BJ (cell line): Measurements from ENCODE around the gene TRH. TPM values are rescaled to one million over a fixed set of nuclear protein-coding genes. Genes with fewer than 3 reads are reported as not detected.

Experiments used
- CTCF ChIA-PET: fragments of 350-600 bp; formaldehyde crosslinking; extraction: SDS; loops from one replicate; lab custom pipeline; 2021; ENCODE audit warnings: antibody characterized with exemption, inconsistent platforms; lab: Yijun Ruan, JAX
- POLR2A ChIA-PET: fragments of 300-600 bp; sonication (Branson Sonifier 250); formaldehyde crosslinking; extraction: SDS; loops from one replicate; lab custom pipeline; 2021; ENCODE audit warnings: antibody characterized with exemption; lab: Charles Lee
- DNase-seq: peaks from one replicate; pipeline ENCODE4 v3.0.0-alpha.2; 2011; ENCODE audit warnings: low read depth
- H3K27me3 ChIP-seq: 2 replicates; pipeline ENCODE4 v1.6.0; 2011; ENCODE audit warnings: low read length; ENCODE audit not compliant: control insufficient read depth, insufficient read depth
- H3K36me3 ChIP-seq: 2 replicates; pipeline ENCODE4 v1.5.1; 2011; ENCODE audit warnings: low read length; ENCODE audit not compliant: control insufficient read depth, insufficient read depth
- H3K4me3 ChIP-seq: 2 replicates; pipeline ENCODE4 v1.5.1; 2011; ENCODE audit warnings: low read depth, mild to moderate bottlenecking, control low read depth, low read length
- CTCF ChIP-seq: IDR thresholded peaks from 2 replicates; pipeline ENCODE4 v1.5.1; 2011; ENCODE audit warnings: low read depth, mild to moderate bottlenecking, control low read depth, inconsistent platforms, low read length, moderate library complexity; ENCODE audit not compliant: insufficient read depth
- polyA plus RNA-seq: library from polyadenylated mRNA; depleted of rRNA; stranded (reverse); fragments of >200 nt; gene quantifications from 2 replicates; pipeline ENCODE4 v1.2.3, GENCODE V29; 2011

The TRH gene
- polyA plus RNA-seq, 1 experiment, result not detected

GRCh38 chr3:129974833-129975704 lies 549 bp downstream of the TRH start:
- POLR2A ChIA-PET, result no interaction called here
- CTCF ChIA-PET, result interaction anchor here (0.8 to 1.2 kb wide), 5 partner anchors 13 to 592 kb away, joined by 3 to 6 read pairs (median 3); no protein-coding TSS in a partner anchor

GRCh38 chr3:129975705-129976048 lies 1.2 kb downstream of the TRH start:
- CTCF ChIA-PET, result interaction anchor here (1.2 kb wide), 1 partner anchor 33 kb away, joined by 6 read pairs; no protein-coding TSS in a partner anchor
- no peak overlapping the region for H3K4me3 ChIP-seq
- DNase-seq, result no peak
- peaks cover 61% of the 10 kb centered on the region for H3K27me3 ChIP-seq
- no peaks in the 10 kb centered on the region for H3K36me3 ChIP-seq
- POLR2A ChIA-PET, result no interaction called here
- TF ChIP-seq CTCF, result no peak

More at GRCh38 chr3:129974833-129975704, 549 bp downstream of the TRH start:
- DNase-seq, result no peak
- Histone ChIP-seq H3K36me3 (no peaks in the 10 kb centered on the region), H3K27me3 (peaks cover 61% of the 10 kb centered on the region), H3K4me3 (no peak overlapping the region)
- TF ChIP-seq CTCF, result no peak

GRCh38 chr3:129976286-129976685 lies 1.8 kb downstream of the TRH start:
- CTCF ChIA-PET, result no interaction called here
- Histone ChIP-seq H3K27me3 (peaks cover 59% of the 10 kb centered on the region), H3K4me3 (no peak overlapping the region)

GRCh38 chr3:129978123-129978522 lies 3.6 kb downstream of the TRH start:
- no peak for TF ChIP-seq CTCF
- Histone ChIP-seq H3K36me3 (no peaks in the 10 kb centered on the region), H3K27me3 (peaks cover 52% of the 10 kb centered on the region), H3K4me3 (no peak overlapping the region)
- DNase-seq, result no peak
- ChIA-PET POLR2A (no interaction called here), CTCF (interaction anchor here (0.7 to 1.6 kb wide), 3 partner anchors 17 to 38 kb away, joined by 3 to 5 read pairs (median 3); no protein-coding TSS in a partner anchor)

More at GRCh38 chr3:129976286-129976685, 1.8 kb downstream of the TRH start:
- no peaks in the 10 kb centered on the region for H3K36me3 ChIP-seq
- no peak for TF ChIP-seq CTCF
- POLR2A ChIA-PET, result no interaction called here
- DNase-seq, result no peak

- peaks cover 40% of the 10 kb centered on the region for H3K27me3 ChIP-seq
- no peak for DNase-seq
- TF ChIP-seq CTCF, result no peak
- no peak overlapping the region for H3K4me3 ChIP-seq
- no peaks in the 10 kb centered on the region for H3K36me3 ChIP-seq
- POLR2A ChIA-PET, result no interaction called here
- CTCF ChIA-PET, result interaction anchor here (1.6 kb wide), 1 partner anchor 19 kb away, joined by 3 read pairs; no protein-coding TSS in a partner anchor
Observed at GRCh38 chr3:129979905-129980304, 5.4 kb downstream of the TRH start.
